Erythroblast (primary cell): Measurements from ENCODE around the gene CCDC112.

ENCODE experiments used
- GATA1 ChIP-seq: IDR thresholded peaks from 2 replicates; pipeline ENCODE4 v1.6.1; 2011; ENCODE audit warnings: low read depth, mild to moderate bottlenecking, control low read depth, low read length, moderate library complexity
- POLR2A ChIP-seq: IDR thresholded peaks from 2 replicates; pipeline ENCODE4 v1.6.1; 2011; ENCODE audit warnings: mild to moderate bottlenecking, low read length

DNA sequence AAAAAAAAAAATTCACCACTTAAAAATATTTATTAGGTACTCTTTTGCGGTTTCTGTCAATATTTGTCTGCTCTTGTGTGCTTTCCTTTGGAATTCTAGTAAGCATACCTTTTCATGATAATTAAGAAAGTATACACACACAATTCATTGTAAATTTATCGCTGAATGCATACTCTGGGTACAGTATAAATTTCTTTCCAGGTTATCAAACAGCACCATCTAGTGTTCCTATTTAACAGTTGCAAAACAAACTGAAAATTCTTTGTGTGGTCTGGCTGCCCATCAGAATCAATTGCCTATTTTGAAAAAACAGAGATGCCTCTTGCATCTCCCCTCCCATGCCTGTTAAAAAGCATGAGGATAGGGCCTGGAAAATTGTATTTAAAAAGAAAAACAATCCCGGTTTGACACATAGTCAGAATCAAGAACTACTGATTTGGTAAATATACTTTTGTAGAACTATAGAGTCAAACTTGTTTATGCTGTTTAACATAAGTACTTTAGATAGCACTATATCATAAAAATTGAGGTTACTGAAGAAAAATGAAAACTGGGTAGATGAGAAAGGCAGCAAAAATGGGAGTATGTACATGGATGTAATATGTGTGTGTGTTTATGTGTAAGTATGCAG lies 50.0 kb downstream of the CCDC112 start:
- TF ChIP-seq POLR2A = no peak
- TF ChIP-seq GATA1 = no peak
